GM19467 (cell line): ENCODE data around the gene GRIK3.

Experiments
- ATAC-seq: cut with Tn5 transposase; IDR thresholded peaks from one replicate; pipeline ENCODE4 v1.9.1; 2021; ENCODE audit warnings: mild to moderate bottlenecking, moderate library complexity; ENCODE audit not compliant: unreplicated experiment

The GRIK3 gene

GRCh38 chr1:37017720-37018119, 16.6 kb downstream of the GRIK3 start:
- ATAC-seq, result no peak

GRCh38 chr1:37016121-37016520, 18.2 kb downstream of the GRIK3 start:
- ATAC-seq, result no peak

- ATAC-seq, result no peak
These were observed 18.6 kb downstream of the GRIK3 start for GRCh38 chr1:37015713-37016112.

GRCh38 chr1:37012226-37012625, 22.1 kb downstream of the GRIK3 start:
- ATAC-seq, result no peak

- ATAC-seq, result no peak
These were observed 24.3 kb downstream of the GRIK3 start for GRCh38 chr1:37010011-37010410.

- ATAC-seq, result no peak
These were observed 24.8 kb downstream of the GRIK3 start for GRCh38 chr1:37009521-37009920.

- ATAC-seq, result no peak
These were observed 28.0 kb downstream of the GRIK3 start for GRCh38 chr1:37006132-37006868.

GRCh38 chr1:37002898-37003297, 31.4 kb downstream of the GRIK3 start:
- no peak for ATAC-seq

GRCh38 chr1:37001703-37002102, 32.6 kb downstream of the GRIK3 start:
- no peak for ATAC-seq

GRCh38 chr1:36996106-36996505, 38.2 kb downstream of the GRIK3 start:
- no peak for ATAC-seq

- ATAC-seq, result no peak
These were observed 39.4 kb downstream of the GRIK3 start for GRCh38 chr1:36994868-36995267.

GRCh38 chr1:36994294-36994693, 40.0 kb downstream of the GRIK3 start:
- no peak for ATAC-seq

GRCh38 chr1:36992139-36992943, 42.0 kb downstream of the GRIK3 start:
- no peak for ATAC-seq

GRCh38 chr1:36991551-36991950, 42.8 kb downstream of the GRIK3 start:
- no peak for ATAC-seq

GRCh38 chr1:36990928-36991327, 43.4 kb downstream of the GRIK3 start:
- ATAC-seq, result no peak

- ATAC-seq, result no peak
These were observed 45.1 kb downstream of the GRIK3 start for GRCh38 chr1:36989241-36989640.

GRCh38 chr1:36988741-36989193, 45.5 kb downstream of the GRIK3 start:
- no peak for ATAC-seq

GRCh38 chr1:36988321-36988720, 46.0 kb downstream of the GRIK3 start:
- no peak for ATAC-seq

GRCh38 chr1:36987276-36987675, 47.0 kb downstream of the GRIK3 start:
- no peak for ATAC-seq

GRCh38 chr1:36986241-36986985, 47.9 kb downstream of the GRIK3 start:
- ATAC-seq, result no peak

- no peak for ATAC-seq
These were observed 49.6 kb downstream of the GRIK3 start for GRCh38 chr1:36984675-36985074.
